ENCODE measurements around the gene HNRNPA1L2.
"Not testable (repeated sequence)": the region's sequence is repeated elsewhere in the genome, so short reads cannot be mapped to it uniquely, and the experiment has no call there.

Gene HNRNPA1L2

DNA sequence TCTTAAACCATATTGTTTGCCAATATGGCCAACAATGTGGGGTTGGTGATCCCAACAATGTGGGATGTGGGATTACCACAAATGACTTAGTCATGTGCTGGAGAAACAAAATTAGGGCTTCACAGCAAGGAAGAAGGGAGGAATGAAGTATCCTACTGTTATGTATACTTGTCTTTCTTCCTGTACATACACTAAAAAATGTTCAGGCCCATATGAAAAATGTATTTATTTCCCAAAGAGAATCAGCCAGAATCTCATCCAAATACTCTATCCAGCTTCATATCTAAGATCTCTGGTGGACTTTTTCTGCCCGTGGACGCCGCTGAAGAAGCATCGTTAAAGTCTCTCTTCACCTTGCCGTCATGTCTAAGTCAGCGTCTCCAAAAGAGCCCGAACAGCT is at the start of gene HNRNPA1L2:
HNRNPA1L2 (plus strand) TSS at position 301 of the 400 bp plus-strand sequence; CDS start at position 363, 62 bp downstream.
- no peak for ATAC-seq

DNA sequence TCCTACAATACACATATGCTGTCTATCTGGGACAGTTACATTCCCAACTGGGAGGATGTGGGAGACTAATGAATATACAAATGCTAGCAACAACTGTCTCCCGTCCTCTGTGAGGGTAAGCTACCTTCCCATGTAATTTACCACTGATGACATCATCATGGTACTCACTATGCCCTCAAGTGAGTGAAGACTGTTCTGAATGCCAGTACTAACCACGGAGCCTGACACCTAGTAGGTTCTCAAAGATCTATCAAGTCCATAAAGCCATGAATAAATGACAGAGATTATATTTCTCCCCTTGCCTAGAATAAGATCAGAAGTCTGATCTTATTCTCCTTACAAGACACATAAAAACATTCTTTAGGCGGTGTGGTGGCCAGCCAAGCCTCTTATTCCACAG is 49.1 kb upstream of the HNRNPA1L2 start:
- not testable (repeated sequence) for ATAC-seq

More for the DNA sequence above, at the start of gene HNRNPA1L2:
- TF ChIP-seq, protein P1, sequence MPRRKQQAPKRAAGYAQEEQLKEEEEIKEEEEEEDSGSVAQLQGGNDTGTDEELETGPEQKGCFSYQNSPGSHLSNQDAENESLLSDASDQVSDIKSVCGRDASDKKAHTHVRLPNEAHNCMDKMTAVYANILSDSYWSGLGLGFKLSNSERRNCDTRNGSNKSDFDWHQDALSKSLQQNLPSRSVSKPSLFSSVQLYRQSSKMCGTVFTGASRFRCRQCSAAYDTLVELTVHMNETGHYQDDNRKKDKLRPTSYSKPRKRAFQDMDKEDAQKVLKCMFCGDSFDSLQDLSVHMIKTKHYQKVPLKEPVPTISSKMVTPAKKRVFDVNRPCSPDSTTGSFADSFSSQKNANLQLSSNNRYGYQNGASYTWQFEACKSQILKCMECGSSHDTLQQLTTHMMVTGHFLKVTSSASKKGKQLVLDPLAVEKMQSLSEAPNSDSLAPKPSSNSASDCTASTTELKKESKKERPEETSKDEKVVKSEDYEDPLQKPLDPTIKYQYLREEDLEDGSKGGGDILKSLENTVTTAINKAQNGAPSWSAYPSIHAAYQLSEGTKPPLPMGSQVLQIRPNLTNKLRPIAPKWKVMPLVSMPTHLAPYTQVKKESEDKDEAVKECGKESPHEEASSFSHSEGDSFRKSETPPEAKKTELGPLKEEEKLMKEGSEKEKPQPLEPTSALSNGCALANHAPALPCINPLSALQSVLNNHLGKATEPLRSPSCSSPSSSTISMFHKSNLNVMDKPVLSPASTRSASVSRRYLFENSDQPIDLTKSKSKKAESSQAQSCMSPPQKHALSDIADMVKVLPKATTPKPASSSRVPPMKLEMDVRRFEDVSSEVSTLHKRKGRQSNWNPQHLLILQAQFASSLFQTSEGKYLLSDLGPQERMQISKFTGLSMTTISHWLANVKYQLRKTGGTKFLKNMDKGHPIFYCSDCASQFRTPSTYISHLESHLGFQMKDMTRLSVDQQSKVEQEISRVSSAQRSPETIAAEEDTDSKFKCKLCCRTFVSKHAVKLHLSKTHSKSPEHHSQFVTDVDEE (CRISPR knock-in tag; IDR thresholded peaks at IDR 0.05): no peak
- TF ChIP-seq RARB (CRISPR knock-in tag; IDR thresholded peaks at IDR 0.05): no peak
- TF ChIP-seq ZNF70 (CRISPR knock-in tag; IDR thresholded peaks at IDR 0.05): no peak
- no peak for TF ChIP-seq BACH2 (CRISPR knock-in tag; IDR thresholded peaks at IDR 0.05; ENCODE audit: borderline replicate concordance)
- no peak for TF ChIP-seq TCF4 (CRISPR knock-in tag; IDR thresholded peaks at IDR 0.05; ENCODE audit: borderline replicate concordance)

DNA sequence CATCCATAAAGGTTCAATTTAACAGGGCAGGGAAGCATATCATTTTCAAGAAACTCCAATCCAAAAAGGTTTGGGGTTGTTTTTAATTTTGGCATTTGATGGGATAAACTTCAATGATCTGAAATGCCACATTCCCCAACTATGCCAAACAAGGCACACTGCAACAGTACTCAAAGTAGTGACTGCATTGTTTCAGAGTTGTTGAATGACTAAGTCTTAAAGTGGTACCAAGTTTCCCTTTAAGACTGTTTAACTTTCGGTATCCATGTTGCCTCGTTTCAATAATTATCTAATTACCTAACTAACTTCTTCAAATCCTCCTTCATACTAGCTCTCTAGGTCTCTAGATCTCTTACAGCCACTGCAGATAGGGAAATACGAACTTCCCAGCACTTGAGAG is 48.4 kb upstream of the HNRNPA1L2 start:
- ATAC-seq: not testable (repeated sequence)

DNA sequence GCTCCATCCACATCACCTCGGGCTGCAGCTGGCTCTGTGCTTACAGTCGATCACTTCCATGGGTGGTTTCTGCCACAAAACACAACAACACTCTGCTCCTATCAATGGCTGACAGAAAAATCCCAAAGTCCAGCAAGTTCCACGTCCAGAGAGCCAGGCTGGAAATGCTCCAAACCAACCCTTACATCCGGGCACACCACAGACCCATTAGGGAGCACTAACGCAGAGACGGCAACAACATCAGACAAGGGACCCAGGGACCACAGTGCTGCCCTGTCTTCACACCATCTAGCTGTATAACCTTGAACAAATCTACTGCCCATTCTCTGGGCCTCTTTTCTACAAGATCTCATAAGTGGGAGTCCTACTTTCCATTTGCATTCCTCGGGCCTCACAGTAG is 47.9 kb upstream of the HNRNPA1L2 start:
- not testable (repeated sequence) for ATAC-seq

DNA sequence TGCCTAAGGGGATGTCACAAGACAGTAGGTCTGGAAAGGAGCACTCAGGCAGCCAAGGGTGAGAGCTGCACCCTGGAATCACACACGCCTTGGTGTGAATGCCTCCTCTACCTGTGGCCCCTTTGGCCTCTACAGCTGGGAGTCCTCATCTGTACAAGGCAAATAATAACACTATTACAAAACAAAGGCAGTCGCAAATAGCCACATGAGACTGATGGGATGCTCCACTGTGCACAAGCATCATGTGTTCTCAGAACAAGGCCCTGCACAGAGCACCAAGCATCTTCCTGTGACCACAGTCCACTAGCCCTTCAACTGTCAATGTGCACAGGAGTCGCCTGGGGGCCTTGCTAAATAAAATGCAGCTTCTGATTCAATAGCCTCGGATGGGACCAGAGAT is 44.6 kb upstream of the HNRNPA1L2 start:
- no peak for ATAC-seq
- TF ChIP-seq ARNTL (CRISPR knock-in tag; IDR thresholded peaks at IDR 0.05; ENCODE audit: borderline replicate concordance, low read depth) (no peak), BACH2 (CRISPR knock-in tag; IDR thresholded peaks at IDR 0.05; ENCODE audit: borderline replicate concordance) (no peak), ZFP3 (CRISPR knock-in tag; IDR thresholded peaks at IDR 0.05) (no peak), TCF4 (CRISPR knock-in tag; IDR thresholded peaks at IDR 0.05; ENCODE audit: borderline replicate concordance) (no peak), SNAI2 (CRISPR knock-in tag; IDR thresholded peaks at IDR 0.05) (no peak), PPARA (CRISPR knock-in tag; IDR thresholded peaks at IDR 0.05; ENCODE audit: borderline replicate concordance) (no peak), ZNF8 (CRISPR knock-in tag; IDR thresholded peaks at IDR 0.05) (no peak), OSR1 (CRISPR knock-in tag; IDR thresholded peaks at IDR 0.05) (no peak)
- TF ChIP-seq, protein P2, sequence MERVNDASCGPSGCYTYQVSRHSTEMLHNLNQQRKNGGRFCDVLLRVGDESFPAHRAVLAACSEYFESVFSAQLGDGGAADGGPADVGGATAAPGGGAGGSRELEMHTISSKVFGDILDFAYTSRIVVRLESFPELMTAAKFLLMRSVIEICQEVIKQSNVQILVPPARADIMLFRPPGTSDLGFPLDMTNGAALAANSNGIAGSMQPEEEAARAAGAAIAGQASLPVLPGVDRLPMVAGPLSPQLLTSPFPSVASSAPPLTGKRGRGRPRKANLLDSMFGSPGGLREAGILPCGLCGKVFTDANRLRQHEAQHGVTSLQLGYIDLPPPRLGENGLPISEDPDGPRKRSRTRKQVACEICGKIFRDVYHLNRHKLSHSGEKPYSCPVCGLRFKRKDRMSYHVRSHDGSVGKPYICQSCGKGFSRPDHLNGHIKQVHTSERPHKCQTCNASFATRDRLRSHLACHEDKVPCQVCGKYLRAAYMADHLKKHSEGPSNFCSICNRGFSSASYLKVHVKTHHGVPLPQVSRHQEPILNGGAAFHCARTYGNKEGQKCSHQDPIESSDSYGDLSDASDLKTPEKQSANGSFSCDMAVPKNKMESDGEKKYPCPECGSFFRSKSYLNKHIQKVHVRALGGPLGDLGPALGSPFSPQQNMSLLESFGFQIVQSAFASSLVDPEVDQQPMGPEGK (CRISPR knock-in tag; IDR thresholded peaks at IDR 0.05; ENCODE audit: borderline replicate concordance): no peak
- TF ChIP-seq, protein P3, sequence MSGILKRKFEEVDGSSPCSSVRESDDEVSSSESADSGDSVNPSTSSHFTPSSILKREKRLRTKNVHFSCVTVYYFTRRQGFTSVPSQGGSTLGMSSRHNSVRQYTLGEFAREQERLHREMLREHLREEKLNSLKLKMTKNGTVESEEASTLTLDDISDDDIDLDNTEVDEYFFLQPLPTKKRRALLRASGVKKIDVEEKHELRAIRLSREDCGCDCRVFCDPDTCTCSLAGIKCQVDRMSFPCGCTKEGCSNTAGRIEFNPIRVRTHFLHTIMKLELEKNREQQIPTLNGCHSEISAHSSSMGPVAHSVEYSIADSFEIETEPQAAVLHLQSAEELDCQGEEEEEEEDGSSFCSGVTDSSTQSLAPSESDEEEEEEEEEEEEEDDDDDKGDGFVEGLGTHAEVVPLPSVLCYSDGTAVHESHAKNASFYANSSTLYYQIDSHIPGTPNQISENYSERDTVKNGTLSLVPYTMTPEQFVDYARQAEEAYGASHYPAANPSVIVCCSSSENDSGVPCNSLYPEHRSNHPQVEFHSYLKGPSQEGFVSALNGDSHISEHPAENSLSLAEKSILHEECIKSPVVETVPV (CRISPR knock-in tag; IDR thresholded peaks at IDR 0.05): no peak

DNA sequence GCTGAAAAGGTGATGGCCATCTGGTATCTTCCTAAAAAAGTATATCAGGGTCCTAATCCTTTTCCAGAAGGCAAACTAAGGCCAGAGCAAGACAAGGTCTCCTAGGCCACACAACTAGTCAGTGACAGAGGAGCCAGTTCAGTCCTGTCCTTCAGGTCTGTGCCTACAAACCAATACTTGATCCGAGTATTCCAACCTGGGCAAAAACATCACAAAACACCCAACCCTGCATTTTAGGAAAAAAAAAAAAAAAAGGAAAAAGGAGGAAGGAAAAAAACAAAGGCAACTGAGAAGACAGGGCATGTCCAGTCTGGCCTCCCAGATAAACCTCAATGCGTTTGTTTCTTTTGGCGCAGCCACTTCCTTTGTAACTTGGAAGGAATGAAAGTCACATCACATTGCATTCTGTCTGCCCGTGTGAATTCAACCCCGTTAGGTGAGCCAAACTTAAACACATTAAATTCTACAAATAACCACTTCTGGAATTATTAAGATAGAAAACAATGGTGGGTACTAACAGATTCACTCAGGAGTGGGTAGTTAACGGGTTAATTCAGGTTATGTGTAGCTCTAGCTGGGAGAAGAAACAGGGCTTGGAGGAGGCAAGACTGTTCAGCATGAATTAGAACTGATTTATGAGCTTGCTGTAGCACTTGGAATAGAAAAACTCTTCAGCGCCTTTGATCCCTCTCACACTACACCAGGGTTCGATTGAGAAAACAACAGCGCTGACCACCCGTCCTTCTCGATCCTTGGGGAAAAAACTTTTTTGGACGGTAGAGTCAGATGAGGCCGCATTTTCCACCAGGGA is 43.0 kb upstream of the HNRNPA1L2 start:
- TF ChIP-seq, protein P1 (CRISPR knock-in tag; IDR thresholded peaks at IDR 0.05): no peak
- TF ChIP-seq TCF4 (CRISPR knock-in tag; IDR thresholded peaks at IDR 0.05; ENCODE audit: borderline replicate concordance): no peak
- TF ChIP-seq ISL1 (CRISPR knock-in tag; IDR thresholded peaks at IDR 0.05): no peak
- TF ChIP-seq SNAI2 (CRISPR knock-in tag; IDR thresholded peaks at IDR 0.05): no peak
- TF ChIP-seq, protein P2 (CRISPR knock-in tag; IDR thresholded peaks at IDR 0.05; ENCODE audit: borderline replicate concordance): no peak
- no peak for TF ChIP-seq ZNF565 (CRISPR knock-in tag; conservative IDR thresholded peaks at IDR 0.05; ENCODE audit: low read depth)
- no peak for TF ChIP-seq RARB (CRISPR knock-in tag; IDR thresholded peaks at IDR 0.05)
- no peak for TF ChIP-seq GLIS3 (CRISPR knock-in tag; IDR thresholded peaks at IDR 0.05)
- TF ChIP-seq ZNF70 (CRISPR knock-in tag; IDR thresholded peaks at IDR 0.05): no peak

More for the DNA sequence above, 43.0 kb upstream of the HNRNPA1L2 start:
- peak; percentile 27 for ATAC-seq

Measured in SK-N-SH treated with all-trans-retinoic acid at 6 μM for 48 hours (cell line).